ENCODE measurements around the gene PIP5KL1.
A peak's percentile ranks its signal among the peaks of the same experiment; 100 is the strongest.

Gene PIP5KL1

GRCh38 chr9:127946728-127947127, 16.2 kb upstream of the PIP5KL1 start:
- H3K9me3 Mint-ChIP-seq, result no peaks in the 10 kb centered on the region
- H3K36me3 Mint-ChIP-seq, result peaks cover 15% of the 10 kb centered on the region
- peaks cover 12% of the 10 kb centered on the region for H3K4me1 Mint-ChIP-seq
- H3K4me3 Mint-ChIP-seq, result no peak overlapping the region
- DNase-seq (ENCODE audit: low spot score in 2 of 2), result no peak
- H3K27ac Mint-ChIP-seq, result no peak overlapping the region
- H3K27me3 Mint-ChIP-seq, result no peaks in the 10 kb centered on the region
- no peak for ATAC-seq (ENCODE audit: low read depth)

GRCh38 chr9:127945942-127946341, 15.4 kb upstream of the PIP5KL1 start:
- no peak for ATAC-seq (ENCODE audit: low read depth)
- H3K27ac Mint-ChIP-seq, result no peak overlapping the region
- DNase-seq (ENCODE audit: low spot score in 2 of 2), result no peak
- H3K4me1 Mint-ChIP-seq, result peaks cover 12% of the 10 kb centered on the region
- no peak overlapping the region for H3K4me3 Mint-ChIP-seq
- no peaks in the 10 kb centered on the region for H3K9me3 Mint-ChIP-seq
- no peaks in the 10 kb centered on the region for H3K27me3 Mint-ChIP-seq
- peaks cover 17% of the 10 kb centered on the region for H3K36me3 Mint-ChIP-seq

GRCh38 chr9:127945338-127945737, 14.8 kb upstream of the PIP5KL1 start:
- H3K4me1 Mint-ChIP-seq, result peaks cover 10% of the 10 kb centered on the region
- no peak overlapping the region for H3K4me3 Mint-ChIP-seq
- H3K27me3 Mint-ChIP-seq, result no peaks in the 10 kb centered on the region
- no peak for ATAC-seq (ENCODE audit: low read depth)
- DNase-seq (ENCODE audit: low spot score in 2 of 2), result no peak
- H3K27ac Mint-ChIP-seq, result peak overlapping the region; percentile 28
- peaks cover 15% of the 10 kb centered on the region for H3K36me3 Mint-ChIP-seq
- H3K9me3 Mint-ChIP-seq, result no peaks in the 10 kb centered on the region

- Mint-ChIP-seq H3K27me3 (no peaks in the 10 kb centered on the region), H3K4me1 (peaks cover 10% of the 10 kb centered on the region), H3K27ac (peak overlapping the region; percentile 53), H3K9me3 (no peaks in the 10 kb centered on the region), H3K4me3 (no peak overlapping the region), H3K36me3 (peaks cover 15% of the 10 kb centered on the region)
- no peak for DNase-seq (ENCODE audit: low spot score in 2 of 2)
- ATAC-seq (ENCODE audit: low read depth), result no peak
Observed at GRCh38 chr9:127944586-127945218, 14.1 kb upstream of the PIP5KL1 start.

- peak; percentile 69 to 75 for DNase-seq (ENCODE audit: low spot score in 2 of 2)
- Mint-ChIP-seq H3K36me3 (peaks cover 15% of the 10 kb centered on the region), H3K27ac (peak overlapping the region; percentile 68)
Observed at GRCh38 chr9:127943731-127944144, 13.2 kb upstream of the PIP5KL1 start.

GRCh38 chr9:127943011-127943662, 12.6 kb upstream of the PIP5KL1 start:
- DNase-seq (ENCODE audit: low spot score in 2 of 2) (no peak), ATAC-seq (ENCODE audit: low read depth) (peak; percentile 7)
- no peak overlapping the region for H3K4me3 Mint-ChIP-seq
- H3K27ac Mint-ChIP-seq, result peak overlapping the region; percentile 68
- no peaks in the 10 kb centered on the region for H3K9me3 Mint-ChIP-seq
- no peaks in the 10 kb centered on the region for H3K27me3 Mint-ChIP-seq
- peaks cover 12% of the 10 kb centered on the region for H3K36me3 Mint-ChIP-seq
- H3K4me1 Mint-ChIP-seq, result peaks cover 14% of the 10 kb centered on the region

More at GRCh38 chr9:127943731-127944144, 13.2 kb upstream of the PIP5KL1 start:
- no peaks in the 10 kb centered on the region for H3K27me3 Mint-ChIP-seq
- H3K4me1 Mint-ChIP-seq, result peaks cover 10% of the 10 kb centered on the region
- H3K9me3 Mint-ChIP-seq, result no peaks in the 10 kb centered on the region
- ATAC-seq (ENCODE audit: low read depth), result peak; percentile 80
- no peak overlapping the region for H3K4me3 Mint-ChIP-seq

GRCh38 chr9:127942216-127943010, 11.8 kb upstream of the PIP5KL1 start:
- Mint-ChIP-seq H3K4me3 (no peak overlapping the region), H3K36me3 (peaks cover 12% of the 10 kb centered on the region)
- DNase-seq (ENCODE audit: low spot score in 2 of 2), result peak; percentile 59 to 67

GRCh38 chr9:127941961-127942215, 11.3 kb upstream of the PIP5KL1 start:
- H3K27me3 Mint-ChIP-seq, result no peaks in the 10 kb centered on the region
- ATAC-seq (ENCODE audit: low read depth) (no peak), DNase-seq (ENCODE audit: low spot score in 2 of 2) (no peak)
- H3K36me3 Mint-ChIP-seq, result peaks cover 12% of the 10 kb centered on the region
- no peak overlapping the region for H3K4me3 Mint-ChIP-seq
- no peaks in the 10 kb centered on the region for H3K9me3 Mint-ChIP-seq
- peaks cover 22% of the 10 kb centered on the region for H3K4me1 Mint-ChIP-seq
- H3K27ac Mint-ChIP-seq, result peak overlapping the region; percentile 30

More at GRCh38 chr9:127942216-127943010, 11.8 kb upstream of the PIP5KL1 start:
- no peaks in the 10 kb centered on the region for H3K27me3 Mint-ChIP-seq
- H3K9me3 Mint-ChIP-seq, result no peaks in the 10 kb centered on the region
- peak; percentile 32 for ATAC-seq (ENCODE audit: low read depth)
- H3K4me1 Mint-ChIP-seq, result peaks cover 17% of the 10 kb centered on the region
- peak overlapping the region; percentile 30 for H3K27ac Mint-ChIP-seq

GRCh38 chr9:127941062-127941960, 10.7 kb upstream of the PIP5KL1 start:
- H3K4me1 Mint-ChIP-seq, result peaks cover 26% of the 10 kb centered on the region
- no peak for DNase-seq (ENCODE audit: low spot score in 2 of 2)
- H3K27me3 Mint-ChIP-seq, result no peaks in the 10 kb centered on the region
- H3K36me3 Mint-ChIP-seq, result peaks cover 12% of the 10 kb centered on the region
- H3K27ac Mint-ChIP-seq, result no peak overlapping the region
- H3K4me3 Mint-ChIP-seq, result no peak overlapping the region
- H3K9me3 Mint-ChIP-seq, result no peaks in the 10 kb centered on the region
- no peak for ATAC-seq (ENCODE audit: low read depth)

GRCh38 chr9:127940593-127940992, 10.0 kb upstream of the PIP5KL1 start:
- ATAC-seq (ENCODE audit: low read depth) (no peak), DNase-seq (ENCODE audit: low spot score in 2 of 2) (no peak)
- H3K36me3 Mint-ChIP-seq, result peaks cover 12% of the 10 kb centered on the region
- H3K9me3 Mint-ChIP-seq, result no peaks in the 10 kb centered on the region
- H3K4me1 Mint-ChIP-seq, result peaks cover 33% of the 10 kb centered on the region
- H3K27ac Mint-ChIP-seq, result no peak overlapping the region
- H3K4me3 Mint-ChIP-seq, result no peak overlapping the region
- no peaks in the 10 kb centered on the region for H3K27me3 Mint-ChIP-seq

- H3K4me1 Mint-ChIP-seq, result peaks cover 35% of the 10 kb centered on the region
- no peaks in the 10 kb centered on the region for H3K27me3 Mint-ChIP-seq
- peak overlapping the region; percentile 74 for H3K4me3 Mint-ChIP-seq
- H3K27ac Mint-ChIP-seq, result peak overlapping the region; percentile 87
- ATAC-seq (ENCODE audit: low read depth) (no peak), DNase-seq (ENCODE audit: low spot score in 2 of 2) (no peak)
- peaks cover 15% of the 10 kb centered on the region for H3K36me3 Mint-ChIP-seq
- H3K9me3 Mint-ChIP-seq, result no peaks in the 10 kb centered on the region
Observed at GRCh38 chr9:127938298-127938690, 7.7 kb upstream of the PIP5KL1 start.

- Mint-ChIP-seq H3K27ac (peak within 1 kb of the TSS; percentile 87), H3K27me3 (no peaks in the 10 kb centered on the region), H3K36me3 (peaks cover 15% of the 10 kb centered on the region), H3K4me1 (peaks cover 33% of the 10 kb centered on the region), H3K9me3 (no peaks in the 10 kb centered on the region), H3K4me3 (peak within 1 kb of the TSS; percentile 96)
- peak; percentile 76 to 79 for DNase-seq (ENCODE audit: low spot score in 2 of 2)
- ATAC-seq (ENCODE audit: low read depth), result peak; percentile 96
Observed at GRCh38 chr9:127937388-127938297, 7.1 kb upstream of the PIP5KL1 start, which contains the start of gene DPM2. Gene DPM2 (minus strand): TSS chr9:127937854. CDS start chr9:127937820, 34 bp downstream.

GRCh38 chr9:127937056-127937387, 6.4 kb upstream of the PIP5KL1 start:
- ATAC-seq (ENCODE audit: low read depth), result no peak
- Mint-ChIP-seq H3K9me3 (no peaks in the 10 kb centered on the region), H3K36me3 (peaks cover 12% of the 10 kb centered on the region), H3K4me3 (peak overlapping the region; percentile 96), H3K4me1 (peaks cover 33% of the 10 kb centered on the region), H3K27me3 (no peaks in the 10 kb centered on the region), H3K27ac (peak overlapping the region; percentile 87)
- no peak for DNase-seq (ENCODE audit: low spot score in 2 of 2)
